Smooth muscle cell of the brain vasculature (primary cell): ENCODE data around the gene SPACA7.

Source experiments
- DNase-seq: peaks from one replicate; pipeline ENCODE4 v3.0.0-alpha.2; 2012; ENCODE audit warnings: low read depth, low spot score

SPACA7 gene

GRCh38 chr13:112376050-112376681 lies at the start of gene SPACA7:
Gene SPACA7 (plus strand): TSS chr13:112376355. CDS start chr13:112376386, 31 bp downstream.
- no peak for DNase-seq

- no peak for DNase-seq
Observed at GRCh38 chr13:112326821-112327370, 49.3 kb upstream of the SPACA7 start.

- DNase-seq: no peak
Observed at GRCh38 chr13:112328936-112329335, 47.2 kb upstream of the SPACA7 start.

GRCh38 chr13:112329376-112329775 lies 46.8 kb upstream of the SPACA7 start:
- no peak for DNase-seq

GRCh38 chr13:112330066-112330465 lies 46.1 kb upstream of the SPACA7 start:
- DNase-seq: no peak

- no peak for DNase-seq
Observed at GRCh38 chr13:112330479-112331381, 45.4 kb upstream of the SPACA7 start.

GRCh38 chr13:112331675-112332074 lies 44.5 kb upstream of the SPACA7 start:
- no peak for DNase-seq

GRCh38 chr13:112332727-112333126 lies 43.4 kb upstream of the SPACA7 start:
- no peak for DNase-seq

- DNase-seq: no peak
Observed at GRCh38 chr13:112333756-112334543, 42.2 kb upstream of the SPACA7 start.

- no peak for DNase-seq
Observed at GRCh38 chr13:112335135-112335534, 41.0 kb upstream of the SPACA7 start.

- no peak for DNase-seq
Observed at GRCh38 chr13:112341446-112341845, 34.7 kb upstream of the SPACA7 start.

GRCh38 chr13:112341976-112342735 lies 34.0 kb upstream of the SPACA7 start:
- DNase-seq: no peak

- DNase-seq: no peak
Observed at GRCh38 chr13:112342841-112343361, 33.3 kb upstream of the SPACA7 start.

- no peak for DNase-seq
Observed at GRCh38 chr13:112343591-112343990, 32.6 kb upstream of the SPACA7 start.

- no peak for DNase-seq
Observed at GRCh38 chr13:112345826-112346172, 30.4 kb upstream of the SPACA7 start.

GRCh38 chr13:112346173-112346898 lies 29.8 kb upstream of the SPACA7 start:
- DNase-seq: no peak

GRCh38 chr13:112346899-112347229 lies 29.3 kb upstream of the SPACA7 start:
- DNase-seq: no peak

- no peak for DNase-seq
Observed at GRCh38 chr13:112347986-112348385, 28.2 kb upstream of the SPACA7 start.

GRCh38 chr13:112348642-112349345 lies 27.4 kb upstream of the SPACA7 start:
- DNase-seq: no peak

- DNase-seq: no peak
Observed at GRCh38 chr13:112349681-112350080, 26.5 kb upstream of the SPACA7 start.
